GM18499 (cell line): Measurements from ENCODE around the gene HMGB3.
"Not testable (repeated sequence)": the region's sequence is repeated elsewhere in the genome, so short reads cannot be mapped to it uniquely, and the experiment has no call there.

Experiments used
- ATAC-seq: cut with Tn5 transposase; IDR thresholded peaks from one replicate; pipeline ENCODE4 v1.9.1; 2021; ENCODE audit warnings: moderate number of reproducible peaks; ENCODE audit not compliant: insufficient read depth, unreplicated experiment

Gene HMGB3

GRCh38 chrX:150982788-150983520 lies at the start of gene HMGB3:
TSS of gene HMGB3 (plus strand) at chrX:150983335. CDS start at chrX:150985600, 2,265 bp downstream.
- peak; percentile 94 for ATAC-seq

- ATAC-seq = no peak
Measured at GRCh38 chrX:150933945-150934350, 49.2 kb upstream of the HMGB3 start.

- no peak for ATAC-seq
Measured at GRCh38 chrX:150934453-150934852, 48.7 kb upstream of the HMGB3 start.

GRCh38 chrX:150935467-150935866 lies 47.7 kb upstream of the HMGB3 start:
- no peak for ATAC-seq

GRCh38 chrX:150936556-150936955 lies 46.6 kb upstream of the HMGB3 start:
- no peak for ATAC-seq

- no peak for ATAC-seq
Measured at GRCh38 chrX:150940844-150941495, 42.2 kb upstream of the HMGB3 start.

- no peak for ATAC-seq
Measured at GRCh38 chrX:150941580-150941979, 41.6 kb upstream of the HMGB3 start.

GRCh38 chrX:150942942-150943594 lies 40.1 kb upstream of the HMGB3 start:
- no peak for ATAC-seq

GRCh38 chrX:150944233-150944632 lies 38.9 kb upstream of the HMGB3 start:
- ATAC-seq = no peak

GRCh38 chrX:150954951-150955350 lies 28.2 kb upstream of the HMGB3 start:
- no peak for ATAC-seq

- no peak for ATAC-seq
Measured at GRCh38 chrX:150955590-150955989, 27.5 kb upstream of the HMGB3 start.

- no peak for ATAC-seq
Measured at GRCh38 chrX:150958177-150958576, 25.0 kb upstream of the HMGB3 start.

GRCh38 chrX:150959557-150959956 lies 23.6 kb upstream of the HMGB3 start:
- no peak for ATAC-seq

GRCh38 chrX:150961631-150962030 lies 21.5 kb upstream of the HMGB3 start:
- ATAC-seq = no peak

- ATAC-seq = not testable (repeated sequence)
Measured at GRCh38 chrX:150964416-150964815, 18.7 kb upstream of the HMGB3 start.

- no peak for ATAC-seq
Measured at GRCh38 chrX:150966235-150966634, 16.9 kb upstream of the HMGB3 start.

- no peak for ATAC-seq
Measured at GRCh38 chrX:150966742-150967141, 16.4 kb upstream of the HMGB3 start.

GRCh38 chrX:150967786-150968185 lies 15.3 kb upstream of the HMGB3 start:
- ATAC-seq = no peak

GRCh38 chrX:150968862-150969720 lies 14.0 kb upstream of the HMGB3 start:
- no peak for ATAC-seq

GRCh38 chrX:150972450-150972849 lies 10.7 kb upstream of the HMGB3 start:
- no peak for ATAC-seq
